HG03571 (cell line): Measurements from ENCODE around the gene TOB1.
"Not testable (repeated sequence)": the region's sequence is repeated elsewhere in the genome, so short reads cannot be mapped to it uniquely, and the experiment has no call there.

ENCODE experiments used
- ATAC-seq: cut with Tn5 transposase; IDR thresholded peaks from one replicate; pipeline ENCODE4 v1.9.1; 2021; ENCODE audit not compliant: unreplicated experiment

Gene TOB1

GRCh38 chr17:50868602-50869001 is 2.4 kb upstream of the TOB1 start:
- no peak for ATAC-seq

DNA sequence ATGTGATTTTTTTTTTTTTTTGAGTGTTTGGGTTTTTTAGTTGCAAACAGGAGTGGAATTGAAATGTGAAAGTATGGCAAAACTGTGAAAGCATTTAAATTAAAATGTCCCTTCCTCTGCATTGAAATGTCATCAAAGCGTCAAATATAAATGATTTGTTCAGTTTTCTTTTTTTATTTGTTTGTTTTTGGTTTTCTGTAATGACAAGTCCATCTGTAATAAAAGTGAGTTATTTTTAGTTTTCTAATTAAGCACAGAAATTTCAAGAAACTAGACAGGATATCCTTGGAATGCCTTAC is 1.9 kb upstream of the TOB1 start:
- ATAC-seq = no peak

GRCh38 chr17:50867363-50868139 is 1.4 kb upstream of the TOB1 start:
- peak; percentile 32 for ATAC-seq

GRCh38 chr17:50866950-50867362 is 802 bp upstream of the TOB1 start:
- ATAC-seq = peak; percentile 7

GRCh38 chr17:50865868-50866260 is 290 bp downstream of the TOB1 start:
- ATAC-seq = peak; percentile 16

- ATAC-seq = peak; percentile 12
Measured at GRCh38 chr17:50865060-50865867, 890 bp downstream of the TOB1 start.

- no peak for ATAC-seq
Measured at GRCh38 chr17:50864747-50865059, 1.5 kb downstream of the TOB1 start.

GRCh38 chr17:50863931-50864330 is 2.2 kb downstream of the TOB1 start:
- no peak for ATAC-seq

GRCh38 chr17:50863221-50863843 is 2.8 kb downstream of the TOB1 start:
- no peak for ATAC-seq

GRCh38 chr17:50861822-50862528 is 4.2 kb downstream of the TOB1 start:
- ATAC-seq = no peak

DNA sequence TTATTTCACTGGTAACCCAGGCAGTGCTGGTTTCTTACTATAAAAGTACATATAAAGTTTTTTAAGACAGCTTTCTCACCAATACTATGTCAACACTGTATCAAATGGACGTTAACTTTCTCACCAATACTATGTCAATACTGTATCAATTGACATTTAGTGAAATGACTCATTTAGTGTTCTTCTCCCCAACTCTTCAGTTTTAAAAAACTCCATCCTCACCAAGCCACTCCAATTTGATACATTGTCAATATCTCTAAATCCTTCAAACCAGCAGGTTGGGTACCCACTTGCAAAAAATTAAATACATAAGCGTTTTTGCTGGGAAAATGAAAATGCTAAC is 4.8 kb downstream of the TOB1 start:
- no peak for ATAC-seq

- not testable (repeated sequence) for ATAC-seq
Measured at GRCh38 chr17:50859727-50860126, 6.4 kb downstream of the TOB1 start.

DNA sequence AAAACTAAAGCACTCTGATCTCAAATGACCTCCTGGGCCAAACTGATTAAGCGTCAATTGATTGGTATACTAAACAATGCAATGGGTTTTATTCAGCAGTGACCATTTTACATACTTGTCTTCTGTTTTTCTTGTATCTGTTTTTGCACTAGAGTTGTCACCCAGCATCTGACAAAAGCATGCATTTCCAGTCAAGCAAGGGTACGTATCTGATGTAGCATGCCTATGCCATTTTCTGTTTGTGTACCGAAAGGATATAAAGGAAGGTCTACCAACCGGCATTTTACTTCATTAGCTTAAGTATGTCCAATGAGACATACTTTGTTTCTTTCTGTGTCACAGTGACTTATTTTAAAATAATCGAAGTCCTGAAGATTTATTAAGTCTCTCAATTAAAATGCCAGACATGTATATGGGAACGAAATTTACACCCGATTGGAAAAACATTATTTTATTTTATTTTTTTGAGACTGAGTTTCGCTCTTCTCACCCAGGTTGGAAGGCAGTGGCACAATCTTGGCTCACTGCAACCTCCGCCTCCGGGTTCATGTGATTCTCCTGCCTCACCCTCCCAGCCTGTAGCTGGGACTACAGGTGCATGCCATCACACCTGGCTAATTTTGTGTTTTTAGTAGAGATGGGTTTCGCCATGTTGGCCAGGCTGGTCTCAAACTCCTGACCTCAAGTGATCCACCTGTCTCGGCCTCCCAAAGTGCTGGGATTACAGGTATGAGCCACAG is 7.5 kb downstream of the TOB1 start:
- no peak for ATAC-seq

DNA sequence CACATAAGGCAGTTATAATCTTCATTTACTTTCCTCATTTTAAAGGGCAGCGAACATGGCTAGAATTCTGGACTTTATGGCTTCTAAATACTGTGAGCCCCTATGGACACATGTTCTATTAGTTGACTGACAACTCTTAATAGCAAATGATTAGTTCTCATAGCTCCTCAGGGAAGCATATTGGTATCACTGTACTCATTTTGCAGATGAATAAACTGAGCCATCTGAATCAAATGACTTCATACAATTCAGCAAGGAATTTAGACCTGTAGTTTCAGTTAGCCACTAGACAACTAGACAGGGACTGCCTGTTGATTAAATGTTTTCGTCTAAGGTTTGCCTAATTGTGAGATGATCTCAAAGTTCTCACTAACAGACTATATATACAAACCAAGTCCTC is 9.7 kb downstream of the TOB1 start:
- no peak for ATAC-seq

DNA sequence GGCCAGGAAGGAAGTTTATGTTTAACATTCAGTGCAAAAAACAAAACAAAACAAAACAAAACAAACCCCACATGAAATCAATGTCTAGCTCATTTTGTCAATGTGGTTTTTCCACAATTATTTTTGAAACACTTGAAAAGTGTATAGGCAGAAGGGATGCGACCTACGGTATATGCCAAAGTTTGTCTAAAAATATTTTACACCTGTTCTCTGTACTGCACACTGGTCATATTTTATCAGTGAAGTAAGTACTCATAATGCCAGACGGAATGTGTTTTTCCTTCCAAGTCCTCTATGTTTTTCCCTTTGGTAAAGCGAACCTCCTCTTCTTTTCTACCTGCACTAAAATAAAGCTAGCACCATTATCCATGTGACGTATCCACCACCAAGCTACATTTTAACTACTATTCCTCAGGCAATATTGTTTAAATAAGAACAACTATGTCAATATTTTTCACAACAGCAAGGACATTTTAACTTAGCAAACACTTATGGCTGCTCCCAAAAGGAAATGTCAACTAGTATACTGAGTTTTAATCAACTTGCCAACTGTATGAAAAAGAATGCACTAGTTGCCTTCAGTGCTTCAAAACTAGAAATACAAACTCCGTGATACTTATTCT is 10.3 kb downstream of the TOB1 start:
- ATAC-seq = no peak

DNA sequence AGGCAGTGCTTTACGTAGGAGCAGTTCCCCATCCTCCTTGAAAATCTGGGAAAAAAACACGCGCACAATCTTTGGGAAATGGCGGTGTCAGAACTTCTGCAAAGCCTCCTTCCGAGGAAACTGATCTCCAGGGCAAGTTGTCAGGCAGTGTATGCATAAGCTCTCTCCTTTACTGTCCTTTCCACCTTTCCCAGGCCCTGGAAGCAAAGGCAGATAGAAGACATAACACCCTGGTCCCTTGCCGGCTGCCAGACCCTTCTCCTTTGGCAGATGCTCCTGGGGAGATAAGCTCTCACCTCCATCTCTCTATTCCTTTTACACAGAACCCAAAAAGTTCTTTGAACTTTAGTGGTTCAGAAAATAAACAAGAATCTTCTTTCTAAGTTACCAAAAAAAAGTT is 12.4 kb downstream of the TOB1 start:
- ATAC-seq = no peak

DNA sequence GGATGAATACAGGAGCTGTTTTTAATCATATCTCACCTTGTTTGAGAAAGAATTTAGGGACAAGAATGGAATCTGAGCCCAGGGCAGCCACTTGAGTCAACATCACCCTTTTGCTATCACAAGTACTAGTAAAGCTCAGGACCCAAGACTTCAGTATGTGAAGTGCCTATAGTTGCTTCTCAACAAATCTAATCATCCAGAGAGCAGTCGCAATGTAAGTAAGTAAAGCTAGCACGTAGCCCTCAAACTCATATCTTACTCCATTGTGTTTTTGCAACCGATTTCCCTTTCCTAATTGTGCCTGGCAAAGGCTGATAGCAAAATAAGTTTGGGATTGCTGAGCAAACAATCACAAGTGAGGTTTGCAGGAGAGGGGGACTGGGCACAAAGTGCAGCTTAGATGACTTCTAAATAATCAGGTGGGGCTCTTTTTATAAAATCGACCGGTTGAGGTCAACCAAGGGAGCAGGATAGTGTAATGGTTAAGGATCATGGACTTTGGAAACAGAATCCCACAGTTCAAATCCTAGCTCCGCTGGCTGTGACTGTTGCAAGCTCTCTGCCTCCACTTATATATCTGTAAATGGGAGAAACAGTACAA is 13.0 kb downstream of the TOB1 start:
- no peak for ATAC-seq

GRCh38 chr17:50850640-50851039 is 15.5 kb downstream of the TOB1 start:
- ATAC-seq = no peak

DNA sequence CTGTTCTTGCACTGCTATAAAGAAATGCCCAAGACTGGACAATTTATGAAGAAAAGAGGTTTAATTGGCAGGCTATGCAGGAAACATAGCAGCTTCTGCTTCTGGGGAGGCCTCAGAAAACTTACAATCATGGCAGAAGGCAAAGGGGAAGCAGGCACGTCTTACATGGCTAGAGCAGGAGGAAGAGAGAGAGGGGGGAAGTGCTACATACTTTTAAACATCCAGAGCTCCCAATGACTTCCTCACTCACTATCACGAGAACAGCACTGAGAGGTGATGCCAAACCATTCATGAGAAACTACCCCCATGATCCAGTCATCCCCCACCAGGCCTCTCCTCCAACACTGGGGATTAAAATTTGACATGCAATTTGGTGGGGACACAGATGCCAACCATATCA is 17.4 kb downstream of the TOB1 start:
- no peak for ATAC-seq

GRCh38 chr17:50848039-50848438 is 18.1 kb downstream of the TOB1 start:
- no peak for ATAC-seq
